ENCODE results near the gene AKAP1.

The AKAP1 gene

GRCh38 chr17:57106836-57107497 is 21.9 kb downstream of the AKAP1 start:
- DNase-seq (ENCODE audit: low spot score), result no peak

- peak; percentile 69 for DNase-seq (ENCODE audit: low spot score)
These were observed 22.6 kb downstream of the AKAP1 start for GRCh38 chr17:57107498-57108101.

GRCh38 chr17:57108671-57109392 is 23.8 kb downstream of the AKAP1 start:
- no peak for DNase-seq (ENCODE audit: low spot score)

- DNase-seq (ENCODE audit: low spot score), result no peak
These were observed 24.5 kb downstream of the AKAP1 start for GRCh38 chr17:57109393-57110151.

GRCh38 chr17:57110152-57110542 is 25.1 kb downstream of the AKAP1 start:
- DNase-seq (ENCODE audit: low spot score), result no peak

GRCh38 chr17:57110579-57111325 is 25.7 kb downstream of the AKAP1 start:
- no peak for DNase-seq (ENCODE audit: low spot score)

GRCh38 chr17:57111386-57111785 is 26.3 kb downstream of the AKAP1 start:
- no peak for DNase-seq (ENCODE audit: low spot score)

GRCh38 chr17:57113011-57113410 is 28.0 kb downstream of the AKAP1 start:
- DNase-seq (ENCODE audit: low spot score), result no peak

- no peak for DNase-seq (ENCODE audit: low spot score)
These were observed 28.6 kb downstream of the AKAP1 start for GRCh38 chr17:57113656-57114055.

- DNase-seq (ENCODE audit: low spot score), result peak; percentile 40
These were observed 29.1 kb downstream of the AKAP1 start for GRCh38 chr17:57114085-57114673.

GRCh38 chr17:57115377-57115776 is 30.3 kb downstream of the AKAP1 start:
- no peak for DNase-seq (ENCODE audit: low spot score)

- no peak for DNase-seq (ENCODE audit: low spot score)
These were observed 30.9 kb downstream of the AKAP1 start for GRCh38 chr17:57115916-57116315.

- DNase-seq (ENCODE audit: low spot score), result no peak
These were observed 32.8 kb downstream of the AKAP1 start for GRCh38 chr17:57117798-57118197.

GRCh38 chr17:57120814-57121213 is 35.8 kb downstream of the AKAP1 start:
- no peak for DNase-seq (ENCODE audit: low spot score)

- peak; percentile 53 for DNase-seq (ENCODE audit: low spot score)
These were observed 36.4 kb downstream of the AKAP1 start for GRCh38 chr17:57121308-57122042.

- DNase-seq (ENCODE audit: low spot score), result no peak
These were observed 39.0 kb downstream of the AKAP1 start for GRCh38 chr17:57124053-57124452.

GRCh38 chr17:57125406-57125805 is 40.4 kb downstream of the AKAP1 start:
- no peak for DNase-seq (ENCODE audit: low spot score)

- no peak for DNase-seq (ENCODE audit: low spot score)
These were observed 40.8 kb downstream of the AKAP1 start for GRCh38 chr17:57125866-57126265.

GRCh38 chr17:57130708-57131461 is 45.8 kb downstream of the AKAP1 start:
- peak; percentile 94 for DNase-seq (ENCODE audit: low spot score)

GRCh38 chr17:57132663-57133062 is 47.6 kb downstream of the AKAP1 start:
- no peak for DNase-seq (ENCODE audit: low spot score)

All from COLO829 (cell line).